Thyroid gland (tissue), 4 donors: Measurements from ENCODE around the gene RUFY3. TPM values are rescaled to one million over a fixed set of nuclear protein-coding genes. Genes with fewer than 3 reads are reported as not detected.

Experiments
- DNase-seq, 2 donors: peaks; one replicate each; pipeline ENCODE4 v3.0.0-alpha.2; 2019
- H3K27ac ChIP-seq, 3 donors: fragments of 200-600 bp; sonication (generic); 1 replicate in 2 of 3; 2 replicates in 1 of 3; pipeline ENCODE4 v1.5.1; 2016 to 2019; ENCODE audit warnings: mild to moderate bottlenecking in 1 of 3, moderate library complexity in 1 of 3
- H3K27me3 ChIP-seq: fragments of 200-600 bp; sonication (generic); one replicate; pipeline ENCODE4 v1.5.1; 2019
- H3K36me3 ChIP-seq, 2 donors: fragments of 200-600 bp; sonication (generic); one replicate each; pipeline ENCODE4 v1.5.1; 2016 to 2019
- H3K4me1 ChIP-seq, 2 donors: fragments of 200-600 bp; sonication (generic); one replicate each; pipeline ENCODE4 v1.5.1; 2017 to 2019
- H3K4me3 ChIP-seq, 3 donors: fragments of 200-600 bp; sonication (generic); replicated peaks in 1 of 3; 1 replicate in 2 of 3; 2 replicates in 1 of 3; pipeline ENCODE4 v1.5.1; 2016; ENCODE audit warnings: mild to moderate bottlenecking in 1 of 3
- H3K9me3 ChIP-seq: fragments of 200-600 bp; sonication (generic); one replicate; pipeline ENCODE4 v1.5.1; 2017
- POLR2A ChIP-seq, 2 donors: fragments of 450-650 bp; IDR thresholded peaks; one replicate each; pipeline ENCODE4 v1.6.1; 2017; ENCODE audit warnings: antibody characterized with exemption in 2 of 2, mild to moderate bottlenecking in 2 of 2, moderate library complexity in 1 of 2
- WGBS, 2 donors: methylation state at CpG; one replicate each; pipeline ENCODE4 v1.1.5; 2017; 5-methylcytosine and 5-hydroxymethylcytosine counted together
- intact Hi-C: fragments of 100-400 bp; cut with DNase I; formaldehyde crosslinking; loops from one replicate; pipeline ENCODE4 v1.15.1; 2023
- total RNA-seq, 4 donors: library from RNA; depleted of rRNA; stranded (reverse); fragments of >200 nt; gene quantifications; one replicate each; pipeline ENCODE4 v1.2.3, GENCODE V29; 2016
- TF ChIP-seq, protein P1 (sequence below), 6 experiments: fragments of 200-600 bp in 3 of 6; fragments of 450-650 bp in 3 of 6; sonication (generic) in 3 of 6; IDR thresholded peaks; one replicate each; pipeline ENCODE4 v1.5.1; 2016 to 2019; ENCODE audit warnings: antibody characterized with exemption in 6 of 6, mild to moderate bottlenecking in 2 of 6, inconsistent platforms in 1 of 6, moderate library complexity in 1 of 6

RUFY3 gene
- total RNA-seq, 4 donors from 2014 or later, result 148 to 242 (median 155) TPM

DNA sequence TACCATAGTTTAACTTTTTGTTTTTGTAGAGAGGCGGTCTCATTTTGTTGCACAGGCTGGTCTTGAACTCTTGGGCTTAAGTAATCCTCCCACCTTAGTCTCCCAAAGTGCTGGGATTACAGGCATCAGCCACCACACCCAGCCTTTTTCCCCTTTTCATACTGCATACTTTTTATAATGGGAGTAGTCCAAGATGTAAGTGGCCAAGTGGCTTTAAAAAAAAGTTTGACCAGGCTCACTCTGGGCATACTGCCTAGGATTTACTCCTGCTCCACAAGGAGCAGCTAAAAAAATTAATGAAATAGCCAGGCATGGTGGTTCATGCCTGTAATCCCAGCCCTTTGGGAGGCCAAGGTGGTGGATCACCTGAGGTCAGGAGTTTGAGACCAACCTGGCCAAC is 111.9 kb downstream of the RUFY3 start:
- peaks cover 3 to 12% of the 10 kb centered on the region in 2 donors for H3K4me1 ChIP-seq
- no peak for TF ChIP-seq POLR2A (IDR thresholded peaks at IDR 0.05)
- TF ChIP-seq, protein P1, sequence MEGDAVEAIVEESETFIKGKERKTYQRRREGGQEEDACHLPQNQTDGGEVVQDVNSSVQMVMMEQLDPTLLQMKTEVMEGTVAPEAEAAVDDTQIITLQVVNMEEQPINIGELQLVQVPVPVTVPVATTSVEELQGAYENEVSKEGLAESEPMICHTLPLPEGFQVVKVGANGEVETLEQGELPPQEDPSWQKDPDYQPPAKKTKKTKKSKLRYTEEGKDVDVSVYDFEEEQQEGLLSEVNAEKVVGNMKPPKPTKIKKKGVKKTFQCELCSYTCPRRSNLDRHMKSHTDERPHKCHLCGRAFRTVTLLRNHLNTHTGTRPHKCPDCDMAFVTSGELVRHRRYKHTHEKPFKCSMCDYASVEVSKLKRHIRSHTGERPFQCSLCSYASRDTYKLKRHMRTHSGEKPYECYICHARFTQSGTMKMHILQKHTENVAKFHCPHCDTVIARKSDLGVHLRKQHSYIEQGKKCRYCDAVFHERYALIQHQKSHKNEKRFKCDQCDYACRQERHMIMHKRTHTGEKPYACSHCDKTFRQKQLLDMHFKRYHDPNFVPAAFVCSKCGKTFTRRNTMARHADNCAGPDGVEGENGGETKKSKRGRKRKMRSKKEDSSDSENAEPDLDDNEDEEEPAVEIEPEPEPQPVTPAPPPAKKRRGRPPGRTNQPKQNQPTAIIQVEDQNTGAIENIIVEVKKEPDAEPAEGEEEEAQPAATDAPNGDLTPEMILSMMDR (IDR thresholded peaks at IDR 0.05), result no peak
- peaks cover 29 to 37% of the 10 kb centered on the region in 2 donors for H3K36me3 ChIP-seq
- H3K27ac ChIP-seq, result no peak overlapping the region
- H3K27me3 ChIP-seq, result no peaks in the 10 kb centered on the region
- H3K9me3 ChIP-seq, result no peaks in the 10 kb centered on the region
- intact Hi-C loops, result loop anchor here (10.0 kb wide), 2 partner anchors 129 to 161 kb away; partner anchors contain the start of gene DCK
- no peak for DNase-seq
- WGBS, 2 donors, result 98 to 100% methylated on average over 1 of the region's 1 CpG
- H3K4me3 ChIP-seq, result no peak overlapping the region

DNA sequence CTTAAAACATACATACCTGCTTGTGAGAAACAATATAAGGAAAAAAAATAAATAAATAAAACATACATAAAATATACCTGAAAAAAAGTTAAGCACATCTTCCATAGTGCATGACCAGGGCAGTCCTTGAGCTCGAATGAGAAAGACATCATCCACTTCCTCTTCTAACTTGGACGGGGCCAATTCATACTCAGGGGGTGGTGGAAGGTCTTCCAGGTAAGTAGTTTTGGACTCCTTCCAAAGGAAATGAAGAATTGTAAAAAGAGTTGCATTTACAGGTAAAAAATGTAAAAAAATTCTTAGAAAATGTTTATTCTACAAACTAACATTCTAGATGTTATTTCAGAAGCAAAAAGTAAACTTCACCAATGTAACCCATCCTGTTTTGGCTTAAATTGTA is 114.3 kb downstream of the RUFY3 start:
- H3K4me3 ChIP-seq, result no peak overlapping the region
- TF ChIP-seq, protein P1 (IDR thresholded peaks at IDR 0.05), result no peak
- no peak for TF ChIP-seq POLR2A (IDR thresholded peaks at IDR 0.05)
- 45 to 60% methylated on average over 2 of the region's 2 CpGs for WGBS, 2 donors
- H3K36me3 ChIP-seq, result peaks cover 21 to 25% of the 10 kb centered on the region in 2 donors
- intact Hi-C loops, result loop anchor here (10.0 kb wide), 2 partner anchors 131 to 159 kb away; partner anchors contain the start of gene DCK
- peaks cover 3 to 12% of the 10 kb centered on the region in 2 donors for H3K4me1 ChIP-seq
- no peaks in the 10 kb centered on the region for H3K27me3 ChIP-seq
- no peaks in the 10 kb centered on the region for H3K9me3 ChIP-seq
- no peak overlapping the region for H3K27ac ChIP-seq
- DNase-seq, result no peak

DNA sequence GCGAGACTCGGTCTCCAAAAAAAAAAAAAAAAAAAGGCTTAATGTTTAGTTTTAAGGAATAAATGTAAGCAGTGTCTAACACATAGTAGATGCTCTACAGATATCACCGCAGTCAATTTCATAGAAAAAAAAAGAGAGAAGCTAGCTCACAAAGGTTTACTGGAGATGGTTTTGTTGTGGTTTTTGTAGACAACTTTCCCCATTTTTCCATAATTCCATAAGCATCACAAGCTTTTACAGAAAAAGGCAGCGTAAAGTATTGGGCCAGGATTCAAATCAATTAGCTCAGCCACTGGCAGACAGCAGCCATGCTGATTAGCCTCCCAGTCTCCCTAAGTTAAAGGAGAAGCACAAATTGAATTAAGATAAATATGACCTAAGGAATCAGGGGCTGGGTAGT is 116.4 kb downstream of the RUFY3 start:
- peak overlapping the region; percentile 87 to 99 (median 98) for H3K4me3 ChIP-seq
- 17 to 28% methylated on average over 4 of the region's 4 CpGs for WGBS, 2 donors
- DNase-seq, result no peak
- peak overlapping the region in 1 of 3 donors; percentile 91 for H3K27ac ChIP-seq
- H3K27me3 ChIP-seq, result no peaks in the 10 kb centered on the region
- peaks cover 3 to 12% of the 10 kb centered on the region in 2 donors for H3K4me1 ChIP-seq
- H3K36me3 ChIP-seq, result peaks cover 4 to 16% of the 10 kb centered on the region in 2 donors
- TF ChIP-seq, protein P1 (IDR thresholded peaks at IDR 0.05), result no peak
- no peak for TF ChIP-seq POLR2A (IDR thresholded peaks at IDR 0.05)
- no peaks in the 10 kb centered on the region for H3K9me3 ChIP-seq
- intact Hi-C loops, result loop anchor here (10.0 kb wide), 2 partner anchors 133 to 157 kb away; partner anchors contain the start of gene DCK

DNA sequence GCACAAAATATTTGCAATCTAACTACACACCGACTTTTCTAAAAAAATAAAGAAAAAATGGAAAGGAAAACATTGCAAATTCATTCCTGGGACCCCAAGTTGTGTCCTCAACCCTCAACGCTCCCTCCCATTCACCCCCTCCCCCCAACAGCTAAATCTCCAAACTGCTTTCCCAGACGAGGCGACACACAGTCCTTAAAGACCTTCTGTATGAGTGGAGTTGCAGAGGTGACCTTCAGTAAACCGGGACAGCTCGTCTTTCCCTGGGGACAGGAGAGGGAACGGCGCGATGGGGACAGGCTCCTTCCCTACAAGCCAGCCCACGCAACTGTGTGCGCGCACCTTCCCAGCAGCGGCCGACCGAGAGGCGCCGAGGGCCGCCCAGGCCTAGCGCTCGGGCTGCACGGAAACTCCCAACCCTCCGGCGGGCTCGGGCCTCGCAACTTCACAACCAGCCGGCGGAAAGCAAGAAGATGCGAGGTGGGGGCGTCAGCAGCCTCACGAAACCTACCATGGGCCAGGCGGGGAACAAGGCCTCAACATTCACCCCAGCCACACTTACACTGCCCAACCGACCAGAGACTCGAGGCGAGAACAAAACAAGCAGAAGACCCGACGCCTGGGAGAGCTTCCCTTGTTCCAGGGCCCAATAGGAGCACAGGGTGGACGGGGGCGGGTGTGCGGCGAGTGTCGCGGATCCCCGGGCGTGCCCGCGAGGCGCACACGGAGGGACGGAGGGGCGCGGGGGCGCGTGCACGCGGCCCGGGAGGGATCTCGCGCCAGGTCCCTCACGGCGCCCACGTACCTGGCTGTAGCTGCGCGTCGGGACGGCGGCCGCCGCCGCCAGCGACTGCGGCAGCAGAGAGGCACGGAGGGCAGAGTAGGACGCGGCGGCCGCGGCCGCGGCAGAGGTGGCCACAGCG is 117.2 kb downstream of the RUFY3 start:
- Histone ChIP-seq H3K4me1 (peaks cover 3 to 12% of the 10 kb centered on the region in 2 donors), H3K4me3 (peak overlapping the region; percentile 87 to 99 (median 98)), H3K27me3 (no peaks in the 10 kb centered on the region), H3K27ac (peak overlapping the region; percentile 78 to 91 (median 89)), H3K9me3 (no peaks in the 10 kb centered on the region), H3K36me3 (peaks cover 4 to 10% of the 10 kb centered on the region in 2 donors)
- intact Hi-C loops, result loop anchor here (10.0 kb wide), 2 partner anchors 134 to 156 kb away; partner anchors contain the start of gene DCK
- WGBS, 2 donors, result 1% methylated on average over 6 to 24 of the region's 80 CpGs
- TF ChIP-seq, protein P1 (IDR thresholded peaks at IDR 0.05), result no peak
- TF ChIP-seq POLR2A (IDR thresholded peaks at IDR 0.05), result no peak
- DNase-seq, result peak; percentile 70 to 79
